Retinal pigment epithelial cell (primary cell): ENCODE measurements around the gene CRK.
A peak's percentile ranks its signal among the peaks of the same experiment; 100 is the strongest.
"Not testable (repeated sequence)": the region's sequence is repeated elsewhere in the genome, so short reads cannot be mapped to it uniquely, and the experiment has no call there.

Experiments used
- DNase-seq: peaks from one replicate; pipeline ENCODE4 v3.0.0-alpha.2; 2010; ENCODE audit warnings: low read depth
- H3K4me3 ChIP-seq: 2 replicates; pipeline ENCODE4 v1.5.1; 2011; ENCODE audit warnings: mild to moderate bottlenecking, low read length, control low read depth, moderate library complexity
- TF ChIP-seq, protein P1 (sequence below): conservative IDR thresholded peaks from 2 replicates; pipeline ENCODE4 v1.5.1; 2011; ENCODE audit warnings: low read depth, low read length, control low read depth, inconsistent platforms

Gene CRK

DNA sequence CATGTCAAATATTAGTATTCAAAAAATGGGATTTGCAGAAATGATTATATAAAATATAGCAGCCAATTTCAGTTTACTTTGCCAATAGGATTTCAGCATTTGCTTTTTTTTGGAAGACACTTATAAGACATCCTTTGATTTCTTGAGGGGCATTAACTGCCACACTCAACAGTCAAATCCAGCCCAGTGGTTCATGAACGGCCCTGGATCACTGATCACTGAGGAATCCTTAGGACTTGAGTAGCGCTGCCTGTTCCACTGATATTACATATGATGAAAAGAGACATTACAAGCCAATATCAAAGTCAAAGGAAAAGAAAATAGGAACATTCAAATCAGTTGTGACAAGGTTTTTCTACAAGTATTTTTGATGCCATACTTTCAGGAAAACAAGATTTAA, 35.1 kb downstream of the CRK start:
- DNase-seq: no peak
- no peak overlapping the region for H3K4me3 ChIP-seq
- TF ChIP-seq, protein P1, sequence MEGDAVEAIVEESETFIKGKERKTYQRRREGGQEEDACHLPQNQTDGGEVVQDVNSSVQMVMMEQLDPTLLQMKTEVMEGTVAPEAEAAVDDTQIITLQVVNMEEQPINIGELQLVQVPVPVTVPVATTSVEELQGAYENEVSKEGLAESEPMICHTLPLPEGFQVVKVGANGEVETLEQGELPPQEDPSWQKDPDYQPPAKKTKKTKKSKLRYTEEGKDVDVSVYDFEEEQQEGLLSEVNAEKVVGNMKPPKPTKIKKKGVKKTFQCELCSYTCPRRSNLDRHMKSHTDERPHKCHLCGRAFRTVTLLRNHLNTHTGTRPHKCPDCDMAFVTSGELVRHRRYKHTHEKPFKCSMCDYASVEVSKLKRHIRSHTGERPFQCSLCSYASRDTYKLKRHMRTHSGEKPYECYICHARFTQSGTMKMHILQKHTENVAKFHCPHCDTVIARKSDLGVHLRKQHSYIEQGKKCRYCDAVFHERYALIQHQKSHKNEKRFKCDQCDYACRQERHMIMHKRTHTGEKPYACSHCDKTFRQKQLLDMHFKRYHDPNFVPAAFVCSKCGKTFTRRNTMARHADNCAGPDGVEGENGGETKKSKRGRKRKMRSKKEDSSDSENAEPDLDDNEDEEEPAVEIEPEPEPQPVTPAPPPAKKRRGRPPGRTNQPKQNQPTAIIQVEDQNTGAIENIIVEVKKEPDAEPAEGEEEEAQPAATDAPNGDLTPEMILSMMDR: no peak

DNA sequence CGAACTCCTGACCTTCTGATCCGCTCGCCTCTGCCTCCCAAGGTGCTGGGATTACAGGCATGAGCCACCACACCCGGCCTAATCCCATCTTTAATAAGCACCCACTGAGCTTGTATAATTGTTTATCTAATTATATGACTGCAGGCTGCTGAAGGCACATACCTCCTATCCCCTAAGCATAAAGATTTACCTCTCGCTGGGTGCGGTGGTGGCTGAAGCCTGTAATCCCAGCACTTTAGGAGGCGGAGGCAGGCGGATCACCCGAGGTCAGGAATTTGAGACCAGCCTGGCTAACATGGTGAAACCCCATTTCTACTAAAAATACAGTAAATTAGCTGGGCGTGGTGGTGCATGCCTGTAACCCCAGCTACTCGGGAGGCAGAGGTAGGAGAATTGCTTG, 35.9 kb downstream of the CRK start:
- TF ChIP-seq, protein P1: no peak
- DNase-seq: no peak
- no peak overlapping the region for H3K4me3 ChIP-seq

DNA sequence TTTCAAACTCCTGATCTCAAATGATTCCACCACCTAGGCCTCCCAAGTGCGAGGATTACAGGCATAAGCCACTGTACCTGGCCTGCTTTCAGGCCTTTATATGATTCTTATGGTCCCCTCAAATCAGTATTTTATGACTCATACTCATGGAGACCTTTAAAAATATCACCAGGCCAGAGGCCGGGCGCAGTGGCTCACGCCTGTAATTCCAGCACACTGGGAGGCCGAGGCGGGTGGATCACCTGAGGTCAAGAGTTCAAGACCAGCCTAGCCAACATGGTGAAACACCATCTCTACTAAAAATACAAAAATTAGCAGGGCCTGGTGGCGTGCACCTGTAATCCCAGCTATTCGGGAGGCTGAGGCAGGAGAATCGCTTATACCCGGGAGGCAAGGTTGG, 37.6 kb downstream of the CRK start:
- not testable (repeated sequence) for DNase-seq, H3K4me3 ChIP-seq

DNA sequence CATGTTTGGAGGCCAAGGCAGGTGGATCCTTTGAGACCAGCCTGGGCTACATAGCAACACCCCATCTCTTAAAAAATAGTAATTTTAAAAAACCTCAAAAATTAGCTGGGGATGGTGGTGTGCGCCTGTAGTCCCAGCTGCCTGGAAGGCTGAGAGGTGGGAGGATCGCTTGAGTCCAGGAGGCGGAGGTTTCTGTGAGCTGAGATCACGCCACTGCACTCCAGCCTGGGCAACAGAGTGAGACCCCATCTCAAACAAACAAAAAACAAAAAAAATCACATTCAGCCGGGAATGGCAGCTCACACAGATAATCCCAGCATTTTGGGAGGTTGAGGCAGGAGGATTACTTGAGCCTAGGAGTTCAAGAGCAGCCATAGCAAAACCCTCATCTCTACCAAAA, 39.6 kb downstream of the CRK start:
- no peak for DNase-seq
- TF ChIP-seq, protein P1: no peak
- H3K4me3 ChIP-seq: no peak overlapping the region

DNA sequence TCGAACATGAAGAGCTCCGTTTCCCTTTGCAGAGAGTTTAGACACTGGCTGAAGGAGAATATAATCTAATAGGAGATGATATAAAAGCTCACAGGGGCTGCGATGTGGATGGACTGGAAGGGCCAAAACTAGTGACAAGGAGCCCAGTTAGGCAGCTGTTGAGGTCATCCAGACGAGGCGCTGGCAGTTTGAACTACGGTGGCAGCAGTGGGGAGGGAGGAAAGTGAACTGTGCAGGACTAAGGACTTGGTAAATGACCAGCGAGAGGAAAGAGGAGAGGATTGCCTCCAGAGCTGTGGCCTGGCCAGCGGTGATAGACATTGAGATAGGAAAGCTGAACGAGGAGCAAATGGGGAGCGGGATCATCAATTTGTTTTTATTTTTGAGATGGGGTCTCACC, 41.4 kb downstream of the CRK start:
- TF ChIP-seq, protein P1: no peak
- H3K4me3 ChIP-seq: no peak overlapping the region
- DNase-seq: no peak

DNA sequence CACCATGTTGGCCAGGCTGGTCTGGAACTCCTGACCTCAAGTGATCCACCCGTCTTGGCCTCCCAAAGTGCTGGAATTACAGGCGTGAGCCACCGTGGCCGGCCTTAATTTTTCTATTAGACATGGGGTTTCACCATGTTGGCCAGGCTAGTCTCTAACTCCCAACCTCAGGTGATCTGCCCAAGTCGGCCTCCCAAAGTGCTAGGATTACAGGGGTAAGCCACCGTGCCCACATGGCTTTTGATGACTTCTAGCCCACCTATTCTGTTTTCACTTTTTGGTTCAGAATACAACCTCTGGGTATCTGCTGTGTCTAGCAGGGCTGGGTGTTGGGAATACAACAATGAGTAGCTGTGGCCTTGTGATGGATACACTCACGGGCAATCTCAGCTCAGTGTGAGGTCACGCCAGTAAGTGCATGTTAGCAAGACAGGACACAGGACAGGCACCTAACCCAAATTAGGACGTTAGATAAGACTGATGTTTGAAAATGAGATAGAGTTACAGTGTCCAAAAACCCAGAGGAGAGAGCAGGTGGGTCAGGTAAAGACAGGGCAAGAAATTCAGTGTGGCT, 41.9 kb downstream of the CRK start:
- H3K4me3 ChIP-seq: no peak overlapping the region
- TF ChIP-seq, protein P1: no peak

DNA sequence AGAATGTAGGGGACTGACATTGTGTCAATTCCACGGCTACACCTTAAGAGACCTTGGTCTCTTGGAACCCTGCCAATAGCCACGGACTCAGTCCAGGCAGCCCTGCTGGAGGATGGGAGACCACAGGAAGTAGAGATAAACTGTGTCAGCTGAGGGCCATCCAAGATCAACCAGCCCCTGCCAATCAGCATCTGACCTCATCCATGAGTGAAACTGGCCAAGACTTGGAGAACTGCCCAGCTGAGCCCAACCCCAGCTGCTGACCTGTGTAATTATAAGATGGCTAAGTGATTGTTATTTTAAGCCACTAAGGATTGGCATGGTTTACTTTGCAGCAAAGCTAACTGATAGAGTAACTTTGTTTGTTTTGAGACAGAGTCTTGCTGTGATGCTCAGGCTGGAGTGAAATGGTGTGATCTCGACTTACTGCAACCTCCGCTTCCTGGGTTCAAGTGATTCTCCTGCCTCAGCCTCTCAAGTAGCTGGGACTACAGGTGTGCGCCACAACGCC, 42.7 kb downstream of the CRK start:
- TF ChIP-seq, protein P1: no peak
- DNase-seq: peak; percentile 86
- H3K4me3 ChIP-seq: no peak overlapping the region

More for the DNA sequence above, 41.9 kb downstream of the CRK start:
- no peak for DNase-seq
